ENCODE data around the gene STPG1.
A peak's percentile ranks its signal among the peaks of the same experiment; 100 is the strongest.

The STPG1 gene

GRCh38 chr1:24362982-24363614 lies 50.5 kb downstream of the STPG1 start:
- Mint-ChIP-seq H3K4me1 (ENCODE audit: low read depth) (peaks cover 10% of the 10 kb centered on the region), H3K4me3 (no peak overlapping the region), H3K27ac (no peak overlapping the region), H3K27me3 (ENCODE audit: low read depth) (no peaks in the 10 kb centered on the region), H3K9me3 (no peaks in the 10 kb centered on the region), H3K36me3 (ENCODE audit: low read depth) (no peaks in the 10 kb centered on the region)
- no peak for DNase-seq (ENCODE audit: low spot score)

- H3K4me1 Mint-ChIP-seq (ENCODE audit: low read depth): peaks cover 10% of the 10 kb centered on the region
- no peaks in the 10 kb centered on the region for H3K9me3 Mint-ChIP-seq
- DNase-seq (ENCODE audit: low spot score): no peak
- no peak overlapping the region for H3K27ac Mint-ChIP-seq
- no peak overlapping the region for H3K4me3 Mint-ChIP-seq
- H3K36me3 Mint-ChIP-seq (ENCODE audit: low read depth): peaks cover 3% of the 10 kb centered on the region
- no peaks in the 10 kb centered on the region for H3K27me3 Mint-ChIP-seq (ENCODE audit: low read depth)
Observed at GRCh38 chr1:24362396-24362795, 51.2 kb downstream of the STPG1 start.

- Mint-ChIP-seq H3K9me3 (no peaks in the 10 kb centered on the region), H3K27ac (no peak overlapping the region), H3K27me3 (ENCODE audit: low read depth) (no peaks in the 10 kb centered on the region), H3K4me1 (ENCODE audit: low read depth) (peaks cover 10% of the 10 kb centered on the region), H3K36me3 (ENCODE audit: low read depth) (peaks cover 3% of the 10 kb centered on the region), H3K4me3 (no peak overlapping the region)
- DNase-seq (ENCODE audit: low spot score): no peak
Observed at GRCh38 chr1:24361811-24362210, 51.8 kb downstream of the STPG1 start.

GRCh38 chr1:24360681-24361080 lies 52.9 kb downstream of the STPG1 start:
- no peak for DNase-seq (ENCODE audit: low spot score)
- Mint-ChIP-seq H3K4me3 (no peak overlapping the region), H3K27me3 (ENCODE audit: low read depth) (no peaks in the 10 kb centered on the region), H3K36me3 (ENCODE audit: low read depth) (peaks cover 3% of the 10 kb centered on the region), H3K9me3 (no peaks in the 10 kb centered on the region), H3K27ac (no peak overlapping the region), H3K4me1 (ENCODE audit: low read depth) (peaks cover 9% of the 10 kb centered on the region)

- Mint-ChIP-seq H3K27me3 (ENCODE audit: low read depth) (no peaks in the 10 kb centered on the region), H3K4me3 (no peak overlapping the region), H3K27ac (no peak overlapping the region), H3K9me3 (no peaks in the 10 kb centered on the region), H3K4me1 (ENCODE audit: low read depth) (peaks cover 4% of the 10 kb centered on the region), H3K36me3 (ENCODE audit: low read depth) (peaks cover 3% of the 10 kb centered on the region)
- DNase-seq (ENCODE audit: low spot score): no peak
Observed at GRCh38 chr1:24357038-24357437, 56.5 kb downstream of the STPG1 start.

GRCh38 chr1:24355466-24355865 lies 58.1 kb downstream of the STPG1 start:
- DNase-seq (ENCODE audit: low spot score): no peak
- H3K27ac Mint-ChIP-seq: no peak overlapping the region
- no peaks in the 10 kb centered on the region for H3K9me3 Mint-ChIP-seq
- peaks cover 3% of the 10 kb centered on the region for H3K36me3 Mint-ChIP-seq (ENCODE audit: low read depth)
- H3K4me1 Mint-ChIP-seq (ENCODE audit: low read depth): peaks cover 13% of the 10 kb centered on the region
- H3K4me3 Mint-ChIP-seq: no peak overlapping the region
- H3K27me3 Mint-ChIP-seq (ENCODE audit: low read depth): no peaks in the 10 kb centered on the region

- H3K4me3 Mint-ChIP-seq: no peak overlapping the region
- no peak for DNase-seq (ENCODE audit: low spot score)
- H3K4me1 Mint-ChIP-seq (ENCODE audit: low read depth): peaks cover 23% of the 10 kb centered on the region
- peaks cover 6% of the 10 kb centered on the region for H3K27me3 Mint-ChIP-seq (ENCODE audit: low read depth)
- peaks cover 3% of the 10 kb centered on the region for H3K36me3 Mint-ChIP-seq (ENCODE audit: low read depth)
- no peaks in the 10 kb centered on the region for H3K9me3 Mint-ChIP-seq
- H3K27ac Mint-ChIP-seq: no peak overlapping the region
Observed at GRCh38 chr1:24353292-24353891, 60.2 kb downstream of the STPG1 start.

GRCh38 chr1:24351918-24352627 lies 61.5 kb downstream of the STPG1 start:
- H3K4me1 Mint-ChIP-seq (ENCODE audit: low read depth): peaks cover 23% of the 10 kb centered on the region
- H3K27ac Mint-ChIP-seq: peak overlapping the region; percentile 18
- no peaks in the 10 kb centered on the region for H3K36me3 Mint-ChIP-seq (ENCODE audit: low read depth)
- DNase-seq (ENCODE audit: low spot score): peak; percentile 29
- H3K4me3 Mint-ChIP-seq: no peak overlapping the region
- no peaks in the 10 kb centered on the region for H3K9me3 Mint-ChIP-seq
- peaks cover 6% of the 10 kb centered on the region for H3K27me3 Mint-ChIP-seq (ENCODE audit: low read depth)

- H3K36me3 Mint-ChIP-seq (ENCODE audit: low read depth): no peaks in the 10 kb centered on the region
- H3K27me3 Mint-ChIP-seq (ENCODE audit: low read depth): peaks cover 8% of the 10 kb centered on the region
- peaks cover 23% of the 10 kb centered on the region for H3K4me1 Mint-ChIP-seq (ENCODE audit: low read depth)
- no peaks in the 10 kb centered on the region for H3K9me3 Mint-ChIP-seq
- peak; percentile 42 for DNase-seq (ENCODE audit: low spot score)
- peak overlapping the region; percentile 64 for H3K27ac Mint-ChIP-seq
- H3K4me3 Mint-ChIP-seq: peak overlapping the region; percentile 25
Observed at GRCh38 chr1:24351247-24351646, 62.3 kb downstream of the STPG1 start.

- Mint-ChIP-seq H3K9me3 (no peaks in the 10 kb centered on the region), H3K36me3 (ENCODE audit: low read depth) (no peaks in the 10 kb centered on the region), H3K27me3 (ENCODE audit: low read depth) (peaks cover 13% of the 10 kb centered on the region), H3K4me3 (no peak overlapping the region), H3K4me1 (ENCODE audit: low read depth) (peaks cover 23% of the 10 kb centered on the region), H3K27ac (peak overlapping the region; percentile 35)
- DNase-seq (ENCODE audit: low spot score): peak; percentile 37
Observed at GRCh38 chr1:24349891-24350290, 63.7 kb downstream of the STPG1 start.

GRCh38 chr1:24348196-24348595 lies 65.4 kb downstream of the STPG1 start:
- Mint-ChIP-seq H3K27me3 (ENCODE audit: low read depth) (peaks cover 13% of the 10 kb centered on the region), H3K36me3 (ENCODE audit: low read depth) (no peaks in the 10 kb centered on the region), H3K4me1 (ENCODE audit: low read depth) (peaks cover 23% of the 10 kb centered on the region), H3K4me3 (no peak overlapping the region), H3K9me3 (no peaks in the 10 kb centered on the region), H3K27ac (no peak overlapping the region)
- DNase-seq (ENCODE audit: low spot score): no peak

- Mint-ChIP-seq H3K27me3 (ENCODE audit: low read depth) (peaks cover 13% of the 10 kb centered on the region), H3K27ac (no peak overlapping the region), H3K36me3 (ENCODE audit: low read depth) (no peaks in the 10 kb centered on the region), H3K4me3 (no peak overlapping the region), H3K9me3 (no peaks in the 10 kb centered on the region), H3K4me1 (ENCODE audit: low read depth) (peaks cover 22% of the 10 kb centered on the region)
- DNase-seq (ENCODE audit: low spot score): no peak
Observed at GRCh38 chr1:24347159-24347934, 66.2 kb downstream of the STPG1 start.

GRCh38 chr1:24345334-24345733 lies 68.2 kb downstream of the STPG1 start:
- Mint-ChIP-seq H3K4me3 (no peak overlapping the region), H3K27me3 (ENCODE audit: low read depth) (peaks cover 16% of the 10 kb centered on the region), H3K4me1 (ENCODE audit: low read depth) (peaks cover 9% of the 10 kb centered on the region), H3K27ac (no peak overlapping the region), H3K36me3 (ENCODE audit: low read depth) (no peaks in the 10 kb centered on the region), H3K9me3 (no peaks in the 10 kb centered on the region)
- DNase-seq (ENCODE audit: low spot score): no peak
